Activated B cell treated with CpG ODN at 0.5 μM for 24 hours (primary cell): ENCODE measurements around the gene HPSE. TPM values are rescaled to one million over a fixed set of nuclear protein-coding genes. Genes with fewer than 3 reads are reported as not detected.

Experiments
- ATAC-seq: fragments of 200-7000 bp; cut with Tn5 transposase; one replicate; pipeline ENCODE4 v1.10.0; 2021; ENCODE audit warnings: low read depth, mild to moderate bottlenecking, moderate library complexity
- CTCF ChIA-PET: fragments of 350-600 bp; sonication (Branson Sonifier 250); formaldehyde crosslinking; loops from one replicate; lab custom pipeline; 2021; ENCODE audit warnings: antibody characterized with exemption; lab: Charles Lee
- POLR2A ChIA-PET: fragments of 350-600 bp; sonication (Branson Sonifier 250); formaldehyde crosslinking; loops from one replicate; lab custom pipeline; 2021; ENCODE audit warnings: antibody characterized with exemption; lab: Charles Lee
- DNase-seq: peaks from one replicate; pipeline ENCODE4 v3.0.0; 2022
- H3K27ac Mint-ChIP-seq: one replicate; pipeline ENCODE4 v1.8.0; 2020; ENCODE audit warnings: mixed read lengths
- H3K27me3 Mint-ChIP-seq: one replicate; pipeline ENCODE4 v1.8.0; 2021; ENCODE audit warnings: mixed read lengths
- H3K36me3 Mint-ChIP-seq: one replicate; pipeline ENCODE4 v1.8.0; 2021; ENCODE audit warnings: low read depth, mixed read lengths
- H3K4me1 Mint-ChIP-seq: one replicate; pipeline ENCODE4 v1.8.0; 2021; ENCODE audit warnings: mixed read lengths
- H3K4me3 Mint-ChIP-seq: one replicate; pipeline ENCODE4 v1.8.0; 2020; ENCODE audit warnings: mild to moderate bottlenecking, mixed read lengths
- H3K9me3 Mint-ChIP-seq: one replicate; pipeline ENCODE4 v1.8.0; 2020; ENCODE audit warnings: mixed read lengths
- intact Hi-C: fragments of 100-400 bp; cut with micrococcal nuclease; formaldehyde crosslinking; loops from one replicate; pipeline ENCODE4 v1.15.1; 2024
- total RNA-seq: library from RNA; stranded (reverse); gene quantifications from 2 replicates; pipeline ENCODE4 v1.2.3, GENCODE V29; 2022
- TF ChIP-seq, protein P1 (sequence below): fragments of 200-600 bp; IDR thresholded peaks from one replicate; pipeline ENCODE4 v1.8.0; 2022; ENCODE audit warnings: antibody characterized with exemption, mild to moderate bottlenecking

Gene HPSE
- total RNA-seq, 1 donor from 2014 or later = 1.5 TPM

DNA sequence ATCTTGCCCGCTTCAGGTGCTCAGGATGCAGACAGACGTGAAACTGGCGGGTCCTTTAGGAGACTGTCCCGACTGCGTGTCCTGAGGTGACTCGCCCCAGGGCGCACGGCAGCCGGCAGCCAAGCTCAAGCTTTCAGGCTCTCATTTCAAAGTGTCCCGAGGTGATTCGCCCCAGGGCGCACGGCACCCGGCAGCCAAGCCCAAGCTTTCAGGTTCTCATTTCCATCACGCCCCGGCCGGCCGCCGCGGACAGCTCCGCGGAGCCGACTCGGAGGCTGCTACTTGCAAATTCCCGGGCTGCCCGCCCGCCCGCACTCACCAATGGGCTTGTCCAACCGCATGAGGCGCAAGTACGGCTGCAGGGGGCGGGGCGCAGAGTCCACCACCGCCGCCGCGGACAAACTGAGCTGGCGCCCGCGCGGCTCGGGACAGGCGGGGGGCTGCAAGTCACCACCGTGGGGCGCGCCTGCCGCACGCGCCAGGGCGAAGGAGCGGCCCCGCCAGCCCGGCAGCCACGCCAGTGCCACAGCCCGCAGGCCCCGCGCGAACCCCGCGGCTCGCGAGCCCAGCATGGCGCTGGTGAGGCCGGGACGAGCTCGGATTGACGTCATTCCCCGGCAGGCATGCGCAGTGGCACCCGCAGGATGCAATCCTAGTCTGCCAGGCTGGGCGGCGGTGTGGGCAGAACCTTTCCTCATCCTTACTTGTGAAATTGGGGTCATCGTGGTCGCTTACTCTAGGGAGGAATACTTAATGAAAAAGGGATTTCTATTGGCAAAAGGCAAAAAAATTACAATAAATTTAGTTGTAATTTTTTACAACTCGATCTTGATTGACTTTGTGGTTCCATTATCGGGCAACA is 50.2 kb downstream of the HPSE start, which contains the start of gene COQ2:
COQ2 (minus strand) TSS at position 606 of the 862 bp plus-strand sequence; CDS start at position 572, 34 bp downstream.
- Mint-ChIP-seq H3K36me3 (peaks cover 8% of the 10 kb centered on the region), H3K27me3 (no peaks in the 10 kb centered on the region), H3K4me3 (peak within 1 kb of the TSS; percentile 98), H3K9me3 (no peaks in the 10 kb centered on the region), H3K27ac (peak within 1 kb of the TSS; percentile 99), H3K4me1 (peaks cover 35% of the 10 kb centered on the region)
- POLR2A ChIA-PET = interaction anchor here (0.5 to 4.3 kb wide), 38 partner anchors 9 to 910 kb away, joined by 3 to 38 read pairs (median 5); partner anchors contain the start of genes COPS4, HELQ, HNRNPD and LIN54
- peak; percentile 96 for DNase-seq
- TF ChIP-seq, protein P1, sequence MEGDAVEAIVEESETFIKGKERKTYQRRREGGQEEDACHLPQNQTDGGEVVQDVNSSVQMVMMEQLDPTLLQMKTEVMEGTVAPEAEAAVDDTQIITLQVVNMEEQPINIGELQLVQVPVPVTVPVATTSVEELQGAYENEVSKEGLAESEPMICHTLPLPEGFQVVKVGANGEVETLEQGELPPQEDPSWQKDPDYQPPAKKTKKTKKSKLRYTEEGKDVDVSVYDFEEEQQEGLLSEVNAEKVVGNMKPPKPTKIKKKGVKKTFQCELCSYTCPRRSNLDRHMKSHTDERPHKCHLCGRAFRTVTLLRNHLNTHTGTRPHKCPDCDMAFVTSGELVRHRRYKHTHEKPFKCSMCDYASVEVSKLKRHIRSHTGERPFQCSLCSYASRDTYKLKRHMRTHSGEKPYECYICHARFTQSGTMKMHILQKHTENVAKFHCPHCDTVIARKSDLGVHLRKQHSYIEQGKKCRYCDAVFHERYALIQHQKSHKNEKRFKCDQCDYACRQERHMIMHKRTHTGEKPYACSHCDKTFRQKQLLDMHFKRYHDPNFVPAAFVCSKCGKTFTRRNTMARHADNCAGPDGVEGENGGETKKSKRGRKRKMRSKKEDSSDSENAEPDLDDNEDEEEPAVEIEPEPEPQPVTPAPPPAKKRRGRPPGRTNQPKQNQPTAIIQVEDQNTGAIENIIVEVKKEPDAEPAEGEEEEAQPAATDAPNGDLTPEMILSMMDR = no peak
- CTCF ChIA-PET = interaction anchor here (0.6 to 5.5 kb wide), 19 partner anchors 8 to 275 kb away, joined by 3 to 66 read pairs (median 3); partner anchors contain the start of gene LIN54
- intact Hi-C loops = loop anchor here (1.0 to 5.0 kb wide), 12 partner anchors 50 to 912 kb away; partner anchors contain the start of genes COPS4, ENOPH1, HELQ and HNRNPD
- ATAC-seq = peak; percentile 89

DNA sequence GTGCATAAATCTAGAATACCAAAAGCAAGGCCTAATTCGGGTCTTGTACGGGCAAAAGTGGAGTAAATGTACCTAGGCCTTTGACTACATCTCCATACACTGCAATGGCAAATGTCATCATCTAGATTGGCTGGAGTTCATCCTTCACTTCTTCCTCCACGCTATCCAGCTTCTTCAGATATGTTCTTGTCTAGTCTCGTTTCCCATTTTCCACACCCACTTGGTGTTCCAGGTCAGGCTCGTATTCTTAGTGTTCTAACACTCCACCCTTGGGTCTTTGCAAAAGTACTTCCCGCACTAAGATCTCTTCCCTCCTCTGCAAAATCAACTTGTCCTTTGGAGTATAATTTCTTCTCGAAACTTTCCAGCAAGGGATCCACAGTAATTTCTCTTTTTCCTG is 51.5 kb downstream of the HPSE start:
- no peak for DNase-seq
- peaks cover 35% of the 10 kb centered on the region for H3K4me1 Mint-ChIP-seq
- H3K9me3 Mint-ChIP-seq = no peaks in the 10 kb centered on the region
- ChIA-PET POLR2A (interaction anchor here (1.1 to 4.3 kb wide), 8 partner anchors 10 to 299 kb away, joined by 3 to 38 read pairs (median 5); no protein-coding TSS in a partner anchor), CTCF (interaction anchor here (0.6 to 5.5 kb wide), 14 partner anchors 8 to 248 kb away, joined by 3 to 66 read pairs (median 6); partner anchors contain the start of gene COPS4)
- intact Hi-C loops = loop anchor here (5.0 kb wide), 2 partner anchors 821 to 911 kb away; partner anchors contain the start of gene HNRNPD
- peaks cover 17% of the 10 kb centered on the region for H3K36me3 Mint-ChIP-seq
- peak overlapping the region; percentile 84 for H3K27ac Mint-ChIP-seq
- ATAC-seq = no peak
- no peaks in the 10 kb centered on the region for H3K27me3 Mint-ChIP-seq
- H3K4me3 Mint-ChIP-seq = peak overlapping the region; percentile 84
- TF ChIP-seq, protein P1 = no peak

DNA sequence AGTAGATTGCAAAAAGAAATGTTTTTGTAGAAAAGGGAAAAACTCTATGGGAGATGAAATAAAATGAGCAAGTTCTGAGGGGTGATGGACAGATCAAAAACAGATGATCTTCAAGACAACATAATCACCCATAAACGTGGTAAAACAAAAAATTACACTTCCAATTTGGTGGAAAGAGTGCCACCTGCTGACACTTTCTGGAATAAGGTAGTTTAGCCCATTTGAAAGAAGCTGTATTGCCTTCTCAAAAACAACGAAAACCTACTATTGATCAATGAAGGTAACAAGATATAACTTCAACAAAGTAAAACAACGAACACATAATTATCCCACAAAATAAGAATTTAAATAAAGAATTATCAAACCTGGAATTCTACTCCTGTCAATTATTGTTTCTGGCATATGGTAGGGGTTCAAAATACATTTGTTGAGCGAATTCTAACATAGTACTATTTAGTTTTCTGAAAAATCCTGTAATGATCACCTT is 52.6 kb downstream of the HPSE start:
- POLR2A ChIA-PET = interaction anchor here (0.6 to 4.3 kb wide), 7 partner anchors 15 to 420 kb away, joined by 3 to 38 read pairs (median 5); partner anchors contain the start of gene COPS4
- CTCF ChIA-PET = interaction anchor here (0.6 to 5.5 kb wide), 18 partner anchors 8 to 430 kb away, joined by 3 to 66 read pairs (median 4); no protein-coding TSS in a partner anchor
- Mint-ChIP-seq H3K4me3 (peak overlapping the region; percentile 39), H3K27ac (peak overlapping the region; percentile 79), H3K27me3 (no peaks in the 10 kb centered on the region), H3K9me3 (no peaks in the 10 kb centered on the region), H3K4me1 (peaks cover 39% of the 10 kb centered on the region), H3K36me3 (peaks cover 22% of the 10 kb centered on the region)
- DNase-seq (no peak), ATAC-seq (no peak)
- TF ChIP-seq, protein P1 = peak; percentile 90
- intact Hi-C loops = loop anchor here (1.0 to 5.0 kb wide), 9 partner anchors 9 to 910 kb away; partner anchors contain the start of gene HNRNPD

DNA sequence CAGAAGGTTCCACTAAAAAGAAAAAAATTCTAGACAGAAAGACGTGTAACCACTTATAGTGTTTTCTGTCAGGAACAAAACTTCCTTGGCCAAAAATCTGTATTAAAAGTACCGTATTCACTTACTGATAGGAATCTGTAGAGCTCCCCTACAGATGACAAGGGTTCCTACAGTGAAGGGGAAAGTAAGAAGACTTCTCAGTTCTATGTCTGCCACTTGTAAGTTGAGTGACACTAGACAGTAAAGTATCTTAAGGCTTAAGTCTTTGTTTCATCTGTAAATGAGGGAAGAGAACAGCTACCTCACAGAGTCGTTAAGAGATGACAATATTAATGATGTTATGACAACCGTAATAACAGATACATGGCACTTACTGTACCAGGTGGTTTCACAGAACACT is 53.3 kb downstream of the HPSE start:
- Mint-ChIP-seq H3K27me3 (no peaks in the 10 kb centered on the region), H3K4me1 (peaks cover 46% of the 10 kb centered on the region), H3K9me3 (no peaks in the 10 kb centered on the region), H3K4me3 (no peak overlapping the region), H3K27ac (no peak overlapping the region), H3K36me3 (peaks cover 27% of the 10 kb centered on the region)
- ChIA-PET CTCF (interaction anchor here (0.7 to 5.5 kb wide), 20 partner anchors 9 to 379 kb away, joined by 3 to 66 read pairs (median 4); partner anchors contain the start of genes COPS4 and HELQ), POLR2A (interaction anchor here (0.9 to 4.3 kb wide), 7 partner anchors 14 to 852 kb away, joined by 3 to 38 read pairs (median 5); partner anchors contain the start of gene COPS4)
- DNase-seq (no peak), ATAC-seq (no peak)
- intact Hi-C loops = loop anchor here (5.0 kb wide), 2 partner anchors 819 to 909 kb away; partner anchors contain the start of gene HNRNPD
- TF ChIP-seq, protein P1 = no peak
